ENCODE measurements around the gene NOTCH4.
"Not testable (repeated sequence)": the region's sequence is repeated elsewhere in the genome, so short reads cannot be mapped to it uniquely, and the experiment has no call there.

Gene NOTCH4

DNA sequence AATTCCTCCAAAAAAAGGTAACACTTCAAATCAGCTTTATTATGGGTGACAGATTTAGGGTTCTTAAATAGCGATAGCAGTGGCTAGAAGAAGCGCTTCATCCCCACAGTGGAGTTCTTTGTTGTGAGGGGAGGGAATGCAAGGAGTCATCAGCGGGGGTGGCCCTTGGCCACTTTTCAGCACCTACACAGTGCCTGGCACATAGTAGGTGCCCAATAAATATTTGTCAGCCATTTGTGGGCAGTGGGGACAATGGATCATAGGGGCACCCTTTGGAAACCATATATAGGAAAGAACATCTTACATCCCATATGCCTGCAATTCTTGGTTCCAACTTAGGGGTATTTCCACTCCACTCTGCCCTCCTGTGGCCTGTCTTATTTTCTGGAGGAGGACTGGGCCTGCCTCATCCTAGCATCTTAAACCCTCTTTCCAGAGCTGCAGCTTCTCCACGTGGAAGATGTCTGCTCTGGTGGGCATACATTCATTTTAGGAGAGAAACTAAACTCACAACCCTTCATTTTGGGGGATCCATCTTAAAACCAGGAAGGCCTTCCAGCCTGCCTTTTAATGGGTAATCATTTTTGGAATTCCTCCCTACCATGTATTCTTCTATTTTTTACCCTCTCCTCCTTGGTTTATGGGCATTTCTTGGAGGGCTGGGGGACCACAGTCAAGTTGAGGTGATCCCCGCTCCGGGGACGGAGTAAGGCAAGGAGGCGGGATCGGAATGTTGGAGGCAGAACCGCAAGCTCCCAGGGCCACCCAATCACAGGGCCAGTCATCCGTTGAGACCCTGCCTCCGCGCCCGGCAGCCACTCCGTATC lies 28.8 kb downstream of the NOTCH4 start:
- TF ChIP-seq EZH2phosphoT487 (IDR thresholded peaks at IDR 0.05; ENCODE audit: borderline replicate concordance) = no peak
- TF ChIP-seq, protein P1, sequence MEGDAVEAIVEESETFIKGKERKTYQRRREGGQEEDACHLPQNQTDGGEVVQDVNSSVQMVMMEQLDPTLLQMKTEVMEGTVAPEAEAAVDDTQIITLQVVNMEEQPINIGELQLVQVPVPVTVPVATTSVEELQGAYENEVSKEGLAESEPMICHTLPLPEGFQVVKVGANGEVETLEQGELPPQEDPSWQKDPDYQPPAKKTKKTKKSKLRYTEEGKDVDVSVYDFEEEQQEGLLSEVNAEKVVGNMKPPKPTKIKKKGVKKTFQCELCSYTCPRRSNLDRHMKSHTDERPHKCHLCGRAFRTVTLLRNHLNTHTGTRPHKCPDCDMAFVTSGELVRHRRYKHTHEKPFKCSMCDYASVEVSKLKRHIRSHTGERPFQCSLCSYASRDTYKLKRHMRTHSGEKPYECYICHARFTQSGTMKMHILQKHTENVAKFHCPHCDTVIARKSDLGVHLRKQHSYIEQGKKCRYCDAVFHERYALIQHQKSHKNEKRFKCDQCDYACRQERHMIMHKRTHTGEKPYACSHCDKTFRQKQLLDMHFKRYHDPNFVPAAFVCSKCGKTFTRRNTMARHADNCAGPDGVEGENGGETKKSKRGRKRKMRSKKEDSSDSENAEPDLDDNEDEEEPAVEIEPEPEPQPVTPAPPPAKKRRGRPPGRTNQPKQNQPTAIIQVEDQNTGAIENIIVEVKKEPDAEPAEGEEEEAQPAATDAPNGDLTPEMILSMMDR (conservative IDR thresholded peaks at IDR 0.05; ENCODE audit: low read length) = peak; percentile 82
- Histone ChIP-seq H3K4me1 (ENCODE audit: insufficient read depth, low read length, poor library complexity, severe bottlenecking) (peaks cover 52% of the 10 kb centered on the region), H2AFZ (ENCODE audit: low read length) (peak overlapping the region; percentile 35; the same call in 1 of the 2 replicates)

DNA sequence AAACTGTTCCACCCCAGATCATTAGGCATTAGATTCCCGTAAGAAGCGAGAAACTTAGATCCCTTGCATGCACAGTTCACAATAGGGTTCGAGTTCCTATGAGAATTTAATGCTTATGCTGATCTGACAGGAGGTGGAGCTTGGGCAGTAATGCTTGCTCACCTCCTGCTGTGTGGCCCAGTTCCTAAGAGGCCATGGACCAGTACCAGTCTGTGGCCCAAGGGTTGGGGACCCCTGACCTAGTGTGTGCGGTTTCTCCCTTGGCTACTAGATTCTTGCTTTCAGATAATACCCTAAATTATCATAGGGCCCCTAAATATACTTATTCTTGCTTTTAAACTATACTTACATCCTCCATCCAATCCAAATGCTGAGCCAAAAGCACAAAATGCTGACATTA lies 29.5 kb downstream of the NOTCH4 start:
- Histone ChIP-seq H3K9me2 (replicated peaks; ENCODE audit: low read depth, low read length) (no peaks in the 10 kb centered on the region), H3K4me2 (ENCODE audit: low read depth, low read length, poor library complexity, severe bottlenecking) (peak overlapping the region; percentile 99), H3K4me3 (ENCODE audit: low read length, poor library complexity, severe bottlenecking) (peak overlapping the region; percentile 91), H3K9me3 (ENCODE audit: insufficient read depth, low read depth, low read length) (no peaks in the 10 kb centered on the region), H3K79me2 (ENCODE audit: insufficient read depth, low read length) (peaks cover 64% of the 10 kb centered on the region), H4K20me1 (ENCODE audit: insufficient read depth, low read length, poor library complexity, severe bottlenecking) (no peaks in the 10 kb centered on the region), H3K27me3 (ENCODE audit: insufficient read depth, low read length, poor library complexity, severe bottlenecking) (no peaks in the 10 kb centered on the region), H3K9ac (ENCODE audit: low read depth, low read length, poor library complexity, severe bottlenecking) (peak overlapping the region; percentile 96), H3K4me1 (ENCODE audit: insufficient read depth, low read length, poor library complexity, severe bottlenecking) (peaks cover 53% of the 10 kb centered on the region), H3K36me3 (ENCODE audit: insufficient read depth, low read length) (no peaks in the 10 kb centered on the region), H2AFZ (ENCODE audit: low read length) (no peak overlapping the region), H3F3A (ENCODE audit: low read depth) (no peaks in the 10 kb centered on the region)
- TF ChIP-seq, protein P1 (conservative IDR thresholded peaks at IDR 0.05; ENCODE audit: low read length) = no peak

More for the DNA sequence above, 28.8 kb downstream of the NOTCH4 start:
- no peaks in the 10 kb centered on the region for H3K36me3 ChIP-seq (ENCODE audit: insufficient read depth, low read length)
- no peaks in the 10 kb centered on the region for H3F3A ChIP-seq (ENCODE audit: low read depth)
- H3K9me2 ChIP-seq (replicated peaks; ENCODE audit: low read depth, low read length) = no peaks in the 10 kb centered on the region
- no peaks in the 10 kb centered on the region for H4K20me1 ChIP-seq (ENCODE audit: insufficient read depth, low read length, poor library complexity, severe bottlenecking)
- peak overlapping the region; percentile 91 for H3K4me3 ChIP-seq (ENCODE audit: low read length, poor library complexity, severe bottlenecking)
- peak overlapping the region; percentile 99 for H3K4me2 ChIP-seq (ENCODE audit: low read depth, low read length, poor library complexity, severe bottlenecking)
- peaks cover 58% of the 10 kb centered on the region for H3K79me2 ChIP-seq (ENCODE audit: insufficient read depth, low read length)
- H3K9ac ChIP-seq (ENCODE audit: low read depth, low read length, poor library complexity, severe bottlenecking) = peak overlapping the region; percentile 96
- no peaks in the 10 kb centered on the region for H3K27me3 ChIP-seq (ENCODE audit: insufficient read depth, low read length, poor library complexity, severe bottlenecking)
- no peaks in the 10 kb centered on the region for H3K9me3 ChIP-seq (ENCODE audit: insufficient read depth, low read depth, low read length)

DNA sequence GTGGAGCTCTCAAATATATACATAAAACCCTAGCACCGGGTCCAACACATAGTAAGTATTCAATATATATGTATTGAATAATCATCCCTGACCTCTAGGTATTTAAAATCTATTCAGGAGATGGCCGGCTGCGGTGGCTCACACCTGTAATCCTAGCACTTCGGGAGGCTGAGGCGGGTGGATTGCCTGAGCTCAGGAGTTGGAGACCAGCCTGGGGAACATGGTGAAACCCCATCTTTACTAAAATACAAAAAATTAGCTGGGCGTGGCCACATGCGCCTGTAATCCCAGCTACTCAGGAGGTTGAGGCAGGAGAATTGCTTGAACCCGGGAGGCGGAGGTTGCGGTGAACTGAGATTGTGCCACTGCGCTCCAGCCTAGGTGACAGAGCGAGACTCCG lies 30.8 kb downstream of the NOTCH4 start:
- not testable (repeated sequence) for H3K36me3 ChIP-seq (ENCODE audit: insufficient read depth, low read length); H3K27me3 ChIP-seq (ENCODE audit: insufficient read depth, low read length, poor library complexity, severe bottlenecking); H3K9me3 ChIP-seq (ENCODE audit: insufficient read depth, low read depth, low read length); H4K20me1 ChIP-seq (ENCODE audit: insufficient read depth, low read length, poor library complexity, severe bottlenecking); H3F3A ChIP-seq (ENCODE audit: low read depth); H3K9me2 ChIP-seq (replicated peaks; ENCODE audit: low read depth, low read length)
- Histone ChIP-seq H3K4me3 (ENCODE audit: low read length, poor library complexity, severe bottlenecking) (peak overlapping the region; percentile 91), H3K4me1 (ENCODE audit: insufficient read depth, low read length, poor library complexity, severe bottlenecking) (peaks cover 62% of the 10 kb centered on the region), H3K79me2 (ENCODE audit: insufficient read depth, low read length) (peaks cover 76% of the 10 kb centered on the region), H2AFZ (ENCODE audit: low read length) (peak overlapping the region; percentile 60; the same call in 1 of the 2 replicates), H3K9ac (ENCODE audit: low read depth, low read length, poor library complexity, severe bottlenecking) (peak overlapping the region; percentile 96), H3K4me2 (ENCODE audit: low read depth, low read length, poor library complexity, severe bottlenecking) (peak overlapping the region; percentile 99)
